Gastrocnemius medialis (tissue), 4 donors: ENCODE data around the gene SLC17A7.

Experiments used
- CTCF ChIP-seq, 5 experiments: fragments of 450-650 bp in 3 of 5; fragments of 200-600 bp in 2 of 5; sonication (generic) in 2 of 5; IDR thresholded peaks in 4 of 5; conservative IDR thresholded peaks in 1 of 5; 1 replicate in 4 of 5; 2 replicates in 1 of 5; pipeline ENCODE4 v1.5.1; 2016 to 2019; ENCODE audit warnings: antibody characterized with exemption in 5 of 5, mild to moderate bottlenecking in 3 of 5, moderate library complexity in 3 of 5
- POLR2A ChIP-seq, 2 donors: fragments of 450-650 bp; IDR thresholded peaks; one replicate each; pipeline ENCODE4 v1.6.1; 2017; ENCODE audit warnings: antibody characterized with exemption in 2 of 2, mild to moderate bottlenecking in 2 of 2, moderate library complexity in 2 of 2

- no peak for TF ChIP-seq CTCF (IDR thresholded peaks at IDR 0.05 in 4 of 5, conservative IDR thresholded peaks at IDR 0.05 in 1 of 5)
- no peak for TF ChIP-seq POLR2A (IDR thresholded peaks at IDR 0.05)
These were observed 26.9 kb upstream of the SLC17A7 start for GRCh38 chr19:49468199-49468598.
